D341Med (cell line): Measurements from ENCODE around the gene MCF2L.

ENCODE experiments used
- DNase-seq: peaks from one replicate; pipeline ENCODE4 v3.0.0; 2012; ENCODE audit warnings: low spot score

Gene MCF2L

DNA sequence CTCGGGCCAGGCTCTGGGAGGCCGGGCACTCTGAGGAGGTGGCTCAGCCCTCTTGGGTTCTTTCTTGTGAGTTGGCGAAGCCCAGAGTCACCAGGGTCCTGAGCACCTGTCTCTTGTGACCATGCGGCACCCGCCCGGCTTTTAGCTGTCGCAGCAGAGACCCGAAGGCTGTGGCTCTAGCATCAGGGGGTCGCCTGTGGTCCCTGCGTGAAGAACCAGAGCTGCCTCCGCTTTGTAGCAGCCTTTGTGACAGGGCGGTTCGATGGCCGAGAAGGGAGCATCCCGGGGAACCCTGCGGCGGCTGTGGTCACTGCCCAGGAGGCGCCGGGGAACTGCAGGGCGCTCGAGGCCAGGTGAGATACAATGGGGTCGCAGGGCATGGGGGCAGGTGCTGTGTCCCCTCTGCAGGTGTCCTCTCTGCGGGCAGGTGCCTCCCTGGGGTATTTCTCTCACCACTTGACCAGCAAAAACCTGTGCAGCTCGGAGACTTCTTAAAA is 10.4 kb downstream of the MCF2L start:
- no peak for DNase-seq

DNA sequence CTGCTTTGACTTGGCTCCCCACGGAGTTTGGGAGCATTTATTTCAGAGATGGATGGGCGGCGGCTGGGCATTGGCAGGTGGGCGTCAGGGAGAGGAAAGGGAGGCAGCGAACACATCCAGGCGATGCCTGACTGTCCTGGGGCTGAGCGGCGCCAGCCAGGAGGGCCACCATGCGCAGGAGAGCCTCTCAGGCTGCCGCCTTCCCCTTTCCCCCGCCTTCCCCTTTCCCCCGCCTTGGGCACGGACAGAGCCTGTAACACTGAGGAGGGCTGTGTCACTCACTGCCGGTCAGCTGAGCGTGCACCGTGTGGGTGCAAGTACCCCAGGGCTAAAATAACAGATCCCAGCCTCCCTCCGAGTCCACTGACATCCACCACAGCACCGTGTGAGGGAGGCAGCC is 11.4 kb downstream of the MCF2L start:
- no peak for DNase-seq

DNA sequence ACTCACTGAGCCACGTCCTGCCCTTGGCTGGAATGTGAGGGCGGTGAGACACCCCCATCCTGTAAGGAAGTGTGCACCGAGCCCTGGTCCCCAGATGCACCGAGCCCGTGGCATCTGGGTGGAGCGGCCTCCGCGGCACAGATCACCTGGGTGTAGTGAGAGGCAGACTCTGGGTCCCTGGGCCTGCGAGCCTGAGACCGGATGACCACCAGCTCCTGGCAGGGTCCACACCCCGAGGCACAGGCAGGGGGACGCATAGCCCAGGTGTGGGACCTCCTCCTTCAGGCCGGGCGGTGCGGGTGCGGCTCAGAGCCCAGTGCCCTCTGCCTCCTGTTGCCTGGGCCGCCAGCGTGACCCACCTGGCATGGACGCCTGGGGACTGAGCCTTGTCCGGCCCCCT is 12.4 kb downstream of the MCF2L start:
- DNase-seq, result no peak

DNA sequence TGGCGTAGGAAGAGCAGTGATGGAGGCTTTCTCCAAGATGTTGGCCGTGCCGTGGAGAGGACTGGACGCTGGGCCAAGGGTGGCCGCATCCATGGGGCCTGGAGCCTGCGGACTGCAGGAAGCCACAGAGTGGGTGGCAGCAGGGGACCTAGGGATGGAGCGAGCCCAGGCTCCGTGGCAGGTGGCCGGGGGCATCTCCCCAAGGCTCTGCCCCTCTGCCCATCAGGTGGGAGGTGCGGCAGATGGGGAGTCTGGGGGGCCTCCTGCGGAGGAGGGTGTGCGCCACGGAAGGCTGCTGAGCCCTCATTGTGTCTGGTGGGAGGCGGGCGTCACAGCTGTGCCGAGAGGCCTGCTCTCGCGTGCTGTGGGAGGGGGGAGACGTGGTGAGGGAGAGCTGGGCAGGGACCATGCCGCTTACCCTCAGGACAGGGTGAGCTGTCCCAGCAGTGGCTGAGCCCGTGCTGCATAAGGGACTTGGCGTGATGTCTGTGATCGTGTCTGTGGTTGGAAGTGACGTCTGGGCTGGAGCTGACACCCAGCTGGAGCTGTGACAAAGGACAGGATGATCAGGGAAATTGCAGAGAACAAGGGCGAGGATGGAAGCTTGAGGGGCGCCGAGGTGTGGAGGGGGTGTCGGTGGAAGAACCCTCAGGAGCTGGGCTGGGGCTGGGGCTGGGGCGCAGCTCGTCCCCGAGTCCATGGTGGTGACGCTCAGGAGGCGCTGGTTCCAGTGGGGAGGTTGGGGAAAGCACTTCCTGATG is 13.4 kb downstream of the MCF2L start:
- no peak for DNase-seq

DNA sequence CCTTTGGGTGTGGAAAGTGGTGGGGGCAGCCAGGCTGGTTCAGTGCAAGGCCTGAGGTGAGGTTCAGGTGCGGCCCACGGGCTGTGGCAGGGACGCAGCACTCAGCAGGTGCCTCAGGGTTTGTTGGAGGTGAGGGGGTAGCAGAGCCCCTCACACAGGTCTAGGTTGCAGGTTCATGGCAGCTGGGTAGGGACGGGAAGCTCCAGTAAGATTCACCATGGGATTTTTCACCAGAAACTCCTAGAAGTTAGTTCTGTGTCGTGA is 14.0 kb downstream of the MCF2L start:
- no peak for DNase-seq

DNA sequence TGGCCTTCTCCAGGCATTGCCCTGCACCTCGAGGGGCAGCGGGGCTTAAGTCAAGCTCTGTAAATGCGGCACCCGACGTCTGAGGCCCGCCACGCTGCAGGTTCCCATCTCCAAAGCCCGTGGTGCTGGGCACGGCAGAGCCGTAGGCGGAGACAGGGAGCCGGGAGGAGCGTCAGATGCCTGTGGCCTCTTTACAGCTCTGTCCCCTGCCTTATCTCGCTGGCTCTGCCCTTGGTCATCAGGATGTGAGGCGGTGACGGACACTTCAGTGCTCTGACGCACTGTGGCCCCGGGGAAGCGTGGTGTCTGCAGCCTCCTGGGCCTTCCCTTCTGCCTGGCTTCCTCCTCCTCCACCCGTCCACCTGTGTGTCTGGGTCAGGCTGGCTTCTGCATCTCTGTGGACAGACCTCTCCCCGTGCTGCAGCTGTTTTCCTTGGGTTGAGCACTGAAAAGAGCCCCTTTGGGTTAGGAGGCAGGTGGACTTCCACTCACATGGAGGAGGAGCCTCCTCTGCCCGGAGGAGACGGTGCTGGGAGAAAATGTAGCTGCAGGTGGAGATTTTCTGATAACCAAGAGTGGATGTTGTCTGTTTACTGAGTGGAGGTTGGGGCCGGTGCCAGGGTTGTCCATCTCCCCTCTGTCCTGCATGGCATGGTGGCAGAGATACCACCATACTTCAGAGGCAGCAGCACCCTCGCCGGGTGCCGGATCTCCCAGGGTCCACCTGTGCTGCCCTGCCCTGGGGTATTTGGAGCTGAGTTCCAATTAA is 14.6 kb downstream of the MCF2L start:
- no peak for DNase-seq

DNA sequence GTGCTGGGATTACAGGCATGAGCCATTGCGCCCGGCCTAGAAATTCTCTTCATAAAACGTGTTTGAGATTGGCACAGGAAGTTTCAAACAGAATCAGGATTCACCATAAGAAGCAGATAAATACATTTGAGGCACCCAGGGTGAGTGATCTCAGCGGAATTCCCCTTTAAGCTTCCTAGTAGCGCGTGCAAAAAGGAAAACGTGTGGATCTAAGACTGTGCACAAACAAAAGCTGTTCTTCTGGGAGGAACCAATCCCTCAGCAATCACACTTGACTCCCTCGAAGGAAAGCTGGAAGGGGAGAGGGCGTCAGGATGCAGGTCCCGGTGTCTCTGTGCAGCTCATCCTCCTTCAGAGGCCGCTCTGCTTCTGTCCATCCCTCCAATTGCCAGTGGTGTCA is 15.5 kb downstream of the MCF2L start:
- DNase-seq, result no peak

DNA sequence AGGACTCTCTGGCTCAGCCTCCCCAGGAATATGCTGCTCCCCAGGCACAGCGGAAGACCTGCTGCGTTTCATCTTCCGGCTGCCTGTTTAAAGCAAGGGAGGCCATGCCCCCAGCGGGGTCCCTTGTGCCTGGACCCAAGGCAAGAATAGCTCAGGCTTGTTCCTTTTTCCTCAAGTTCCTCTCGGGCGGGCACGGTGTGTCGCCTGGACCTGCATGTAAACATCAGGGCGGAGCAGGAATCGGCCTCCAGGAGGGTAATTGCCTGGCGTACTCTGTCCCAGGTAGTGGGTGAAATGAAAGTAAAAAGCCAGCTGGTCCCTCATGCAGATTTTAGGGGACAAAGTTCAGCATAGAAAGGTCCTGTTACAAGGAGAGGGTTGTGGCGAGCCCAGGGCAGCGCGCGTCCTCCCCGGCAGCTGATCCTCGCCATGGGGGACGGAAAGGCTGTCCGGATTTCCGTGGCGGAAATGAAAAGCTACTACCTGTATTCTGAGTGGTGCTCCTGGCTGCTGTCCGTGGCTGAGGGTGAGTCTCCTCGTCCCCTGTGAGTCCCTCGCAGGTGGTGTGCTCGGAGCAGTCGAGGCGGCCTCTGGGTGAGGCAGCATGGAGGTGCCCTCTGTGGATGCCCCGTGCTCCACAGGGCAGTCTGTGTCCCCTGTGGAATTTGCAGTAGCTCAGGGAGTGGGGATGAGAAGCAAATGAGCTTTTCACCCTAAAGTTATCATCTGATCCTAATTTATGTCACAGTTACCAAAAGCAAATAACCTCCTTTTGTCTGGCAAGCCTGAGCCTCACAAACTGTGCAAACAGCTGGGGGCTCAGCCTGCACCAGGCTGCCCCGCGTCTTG is 16.2 kb downstream of the MCF2L start:
- no peak for DNase-seq

DNA sequence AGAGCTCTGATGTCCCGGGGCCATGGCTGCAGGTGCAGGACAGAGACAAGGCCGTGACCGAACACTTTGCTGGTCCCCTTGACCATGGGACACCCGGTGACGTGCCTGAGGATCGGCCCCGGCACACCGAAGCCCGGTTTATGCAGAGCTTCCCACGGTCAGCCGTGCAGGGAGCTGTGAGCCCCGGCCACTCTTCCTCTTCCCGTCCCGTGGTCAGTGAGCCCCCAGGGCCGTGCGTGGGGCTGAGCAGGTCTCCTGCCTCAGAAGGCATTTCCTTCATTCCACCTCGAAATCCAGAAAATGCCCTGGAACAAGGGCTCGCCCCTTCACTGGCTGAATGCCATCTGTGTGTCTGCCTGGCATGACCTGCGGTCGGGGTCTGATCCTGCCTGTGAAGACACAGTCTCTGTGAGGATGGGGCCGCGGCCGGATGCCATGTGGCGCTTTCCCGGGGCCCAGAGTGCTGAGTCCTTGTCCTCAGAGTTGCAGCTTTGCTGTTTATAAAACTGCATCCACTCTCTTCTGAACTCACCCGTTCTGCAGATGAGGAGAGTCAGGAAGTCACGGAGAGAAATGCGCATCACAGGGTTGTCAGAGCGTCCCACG is 16.9 kb downstream of the MCF2L start:
- no peak for DNase-seq

DNA sequence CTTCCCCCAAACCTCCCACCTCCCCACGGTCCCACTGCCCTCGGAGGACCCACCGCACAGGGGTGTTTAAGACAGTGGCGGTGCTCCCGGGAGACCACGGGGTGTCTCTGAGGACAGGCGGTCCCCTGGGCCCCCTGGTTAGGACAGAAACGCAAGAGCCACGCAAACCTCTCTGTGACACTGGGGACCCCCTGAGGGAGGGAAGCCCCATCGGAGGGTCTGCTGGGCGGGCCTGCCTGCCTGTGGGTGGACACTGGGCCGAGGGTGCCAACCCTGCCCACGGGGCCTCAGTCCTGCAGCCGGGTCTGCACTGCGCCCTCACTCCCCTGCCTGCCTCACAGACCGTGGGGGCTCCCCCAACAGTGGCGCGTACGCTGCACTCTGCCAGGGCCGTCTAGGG is 17.5 kb downstream of the MCF2L start:
- no peak for DNase-seq

DNA sequence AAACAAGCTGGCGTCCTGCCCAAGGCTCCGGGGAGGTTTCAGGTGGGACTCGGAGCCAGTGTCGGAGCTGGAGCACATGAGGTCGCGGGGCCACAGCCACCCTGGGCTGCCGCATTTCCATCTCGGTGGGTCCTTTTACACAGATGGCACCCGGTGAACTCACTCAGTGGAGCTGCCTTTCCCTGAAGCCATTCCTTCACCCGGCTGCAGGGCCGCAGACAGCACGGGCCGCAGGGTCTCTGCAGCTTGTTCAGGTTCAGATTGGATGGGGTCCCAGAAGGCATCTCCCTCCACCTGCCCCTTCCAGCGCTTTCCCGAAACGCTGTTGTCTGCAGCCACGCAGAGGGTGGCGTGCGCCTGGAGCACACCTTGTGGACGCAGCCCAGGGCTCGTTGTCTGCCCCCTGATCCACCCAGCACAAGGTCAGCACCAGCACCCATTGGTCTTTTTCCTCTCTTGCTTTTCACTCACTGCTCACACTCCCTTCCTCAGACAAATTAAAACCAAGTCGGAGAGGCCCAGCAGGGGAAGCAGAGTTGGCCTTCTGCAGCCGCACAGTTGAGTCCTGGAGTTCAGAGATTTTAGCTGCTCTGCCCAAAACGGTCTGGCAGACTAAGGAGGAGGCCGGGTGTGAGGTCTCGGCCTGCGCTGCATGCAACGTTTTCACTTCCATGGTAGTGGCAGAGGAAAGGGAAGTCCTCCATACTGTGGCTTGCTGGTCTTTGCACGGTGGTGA is 18.1 kb downstream of the MCF2L start:
- DNase-seq, result no peak

DNA sequence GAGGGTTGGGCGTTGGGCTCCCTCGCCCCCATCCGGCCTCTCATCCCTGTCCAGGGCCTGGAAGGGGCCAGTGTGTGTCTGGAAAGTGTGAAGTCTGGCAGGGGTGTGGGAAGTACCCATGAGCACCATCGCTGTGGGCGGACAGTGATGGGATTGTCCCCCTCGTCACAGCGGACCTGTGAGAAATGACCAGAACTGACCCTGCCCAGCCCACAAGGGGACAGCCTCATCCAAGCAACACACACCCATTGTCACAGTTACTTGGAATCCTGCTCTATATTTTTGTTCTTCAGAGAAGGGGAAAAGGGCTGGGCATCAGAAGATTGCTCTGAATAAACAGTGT is 18.6 kb downstream of the MCF2L start:
- no peak for DNase-seq

DNA sequence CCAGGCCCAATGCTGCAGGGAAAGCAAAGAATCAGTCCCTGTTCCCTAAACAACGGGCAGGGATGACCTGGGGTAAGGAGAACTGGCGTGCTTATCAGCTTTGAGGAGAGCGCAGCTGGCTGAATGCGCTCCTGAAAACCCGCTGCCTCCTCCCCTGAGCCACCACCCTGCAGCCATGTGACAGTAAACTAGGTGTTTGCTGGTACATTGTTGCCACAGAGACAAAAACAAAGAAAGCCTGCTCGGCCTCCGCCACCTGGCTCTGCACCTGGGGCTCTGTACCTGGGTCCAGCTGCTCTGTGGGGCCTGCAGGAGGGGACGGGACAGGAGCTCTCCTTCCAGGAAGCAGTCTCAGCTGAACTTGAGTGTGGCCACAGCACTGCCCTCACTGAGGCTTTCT is 21.8 kb downstream of the MCF2L start:
- DNase-seq, result no peak

DNA sequence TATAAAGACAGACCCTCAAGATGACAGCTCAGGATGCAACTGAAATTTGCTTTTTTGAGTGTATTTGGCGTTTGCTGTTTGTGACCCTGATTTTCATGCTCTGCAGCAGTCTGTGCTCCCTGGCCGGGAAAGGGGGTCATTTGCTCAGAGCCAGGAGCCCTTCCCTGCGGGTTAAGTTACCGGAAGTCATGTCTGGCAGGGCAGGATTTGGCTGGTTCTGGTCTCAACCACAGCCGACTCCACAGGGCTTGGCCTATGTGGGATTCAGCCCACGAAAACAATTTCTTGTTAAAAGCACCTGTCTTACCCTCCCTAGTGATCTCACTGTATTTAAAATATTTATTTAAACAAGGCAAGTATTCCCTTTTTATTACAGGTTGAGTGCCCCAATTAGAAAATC is 22.6 kb downstream of the MCF2L start:
- no peak for DNase-seq

DNA sequence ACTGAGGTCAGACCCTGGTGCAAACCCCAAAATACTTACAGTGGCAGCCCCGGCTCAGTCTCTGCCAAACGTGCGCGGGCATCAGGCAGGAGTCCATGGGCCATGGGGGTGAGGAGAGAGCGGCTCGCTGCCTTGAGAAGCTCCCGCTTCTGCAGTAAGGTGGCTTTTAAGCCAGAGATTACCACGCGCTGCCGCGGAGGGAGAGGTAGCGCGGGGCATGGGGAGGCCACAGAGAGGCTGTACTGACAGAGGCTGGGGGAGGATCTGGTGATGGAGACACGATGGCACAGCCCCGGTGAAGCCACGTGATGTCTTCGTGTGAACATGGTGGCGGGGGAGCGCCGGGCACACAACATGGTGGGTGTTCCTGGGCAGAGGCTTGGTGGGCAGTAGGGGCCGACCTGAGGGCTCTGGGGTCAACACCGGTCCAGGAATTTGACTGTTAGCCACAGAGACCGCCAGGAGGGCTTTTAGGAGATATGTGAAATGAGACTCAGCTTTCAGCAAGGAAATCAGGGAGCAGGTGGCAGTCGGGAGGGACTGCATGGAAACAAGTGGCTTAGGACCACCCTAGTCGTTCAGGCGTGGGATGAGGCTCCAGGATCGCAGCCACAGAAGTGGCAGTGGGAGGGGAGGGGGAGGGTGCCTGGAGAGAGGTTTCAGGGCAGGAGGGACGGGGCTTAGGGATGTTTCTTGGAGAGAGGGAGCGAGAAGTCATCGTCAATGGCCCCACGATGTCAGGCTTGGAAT is 24.1 kb downstream of the MCF2L start:
- DNase-seq, result no peak

DNA sequence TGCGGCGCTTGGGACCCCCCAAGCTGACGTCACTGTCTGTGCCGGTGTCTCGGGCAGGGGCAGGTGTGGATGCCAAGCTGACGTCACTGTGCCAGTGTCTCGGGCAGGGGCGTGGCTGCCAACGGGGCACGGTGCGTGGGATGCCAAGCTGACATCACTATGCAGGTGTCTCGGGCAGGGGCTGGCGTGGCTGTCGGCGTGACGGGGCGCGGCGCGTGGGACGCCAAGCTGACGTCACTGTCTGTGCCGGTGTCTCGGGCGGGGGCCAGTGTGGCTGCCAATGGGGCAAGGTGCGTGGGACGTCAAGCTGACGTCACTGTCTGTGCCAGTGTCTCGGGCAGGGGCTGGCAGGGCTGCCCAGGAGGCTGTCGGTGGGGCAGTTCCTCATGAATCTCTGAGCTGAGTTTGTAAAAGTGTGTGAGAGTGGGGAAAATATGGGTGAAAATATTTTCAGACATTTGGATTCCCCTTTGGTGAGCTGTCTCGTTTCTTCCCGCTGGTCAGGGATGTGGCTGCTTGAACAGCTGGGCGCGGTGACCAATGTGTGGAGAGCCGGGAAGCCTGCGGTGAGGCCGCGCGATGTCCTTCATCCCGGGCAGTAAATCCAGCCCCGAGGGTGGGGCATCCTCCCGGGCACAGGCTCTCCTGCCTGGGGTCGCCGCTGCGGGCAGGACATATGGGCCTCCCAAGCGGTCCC is 25.2 kb downstream of the MCF2L start:
- DNase-seq, result no peak

DNA sequence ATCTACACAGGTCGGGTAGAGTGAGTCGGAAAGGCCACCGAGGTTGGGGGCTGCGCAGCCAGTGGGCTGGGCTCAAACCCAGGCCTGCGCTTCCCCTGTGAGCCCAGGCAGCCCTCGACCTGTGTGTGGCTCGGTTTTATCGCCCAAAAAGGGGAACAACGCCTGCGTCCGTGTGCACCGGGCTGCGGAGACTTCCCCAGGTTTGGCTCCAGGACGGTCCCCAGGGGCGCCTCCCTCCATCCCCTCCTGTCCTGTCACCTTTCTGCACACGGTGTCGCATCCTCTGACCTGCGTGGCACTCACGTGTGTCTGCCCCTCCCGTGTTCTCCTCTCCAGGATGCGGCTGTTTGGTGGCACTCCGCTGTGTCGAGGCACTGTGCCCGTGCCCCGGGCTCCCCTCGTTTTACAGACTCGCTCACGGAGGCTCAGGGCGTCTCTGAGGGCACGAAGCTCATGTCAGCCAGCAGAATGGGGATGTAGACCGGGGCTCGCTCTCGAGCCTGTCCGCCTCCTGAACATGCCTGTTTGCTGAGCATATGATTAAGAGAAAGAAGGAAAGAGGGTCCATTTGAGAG is 25.9 kb downstream of the MCF2L start:
- DNase-seq, result no peak

DNA sequence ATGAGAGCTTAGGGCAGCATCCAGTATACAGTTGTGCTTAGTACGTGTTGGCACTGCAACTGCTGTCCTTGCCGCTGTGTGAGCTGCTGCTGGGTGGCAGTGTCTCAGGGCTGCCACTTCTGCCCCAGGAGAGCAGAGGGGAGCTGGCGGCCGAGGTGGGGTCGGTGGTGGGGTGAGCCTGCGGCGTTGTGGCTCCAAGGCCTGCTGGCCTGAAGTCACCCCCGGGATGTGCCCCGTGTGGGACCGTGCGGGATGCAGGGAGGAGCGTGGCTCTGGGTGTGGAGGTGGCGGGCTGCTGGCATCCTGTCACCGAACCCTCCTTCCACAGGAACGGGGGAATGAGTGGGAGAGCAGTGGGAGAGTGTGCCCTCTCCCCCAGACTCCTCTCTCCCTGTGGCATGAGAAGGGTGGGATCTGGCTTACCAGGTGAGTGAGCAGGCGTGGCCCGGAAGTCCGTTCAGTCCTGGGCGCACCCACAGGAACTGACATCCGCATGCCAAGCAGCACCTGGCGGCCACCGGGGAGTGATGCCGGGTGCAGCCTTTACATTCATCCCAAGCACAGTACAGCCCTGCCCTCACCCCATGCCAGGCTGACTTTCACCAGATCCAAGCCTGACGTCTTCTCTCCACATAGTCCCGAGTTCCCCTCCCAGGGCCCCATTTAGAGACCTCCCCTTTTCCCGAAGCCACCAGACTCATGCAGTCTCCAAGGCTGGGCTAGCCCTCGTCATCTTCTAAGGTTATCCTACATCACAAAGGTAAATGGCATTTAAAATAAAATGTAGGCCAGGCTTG is 26.6 kb downstream of the MCF2L start:
- no peak for DNase-seq

DNA sequence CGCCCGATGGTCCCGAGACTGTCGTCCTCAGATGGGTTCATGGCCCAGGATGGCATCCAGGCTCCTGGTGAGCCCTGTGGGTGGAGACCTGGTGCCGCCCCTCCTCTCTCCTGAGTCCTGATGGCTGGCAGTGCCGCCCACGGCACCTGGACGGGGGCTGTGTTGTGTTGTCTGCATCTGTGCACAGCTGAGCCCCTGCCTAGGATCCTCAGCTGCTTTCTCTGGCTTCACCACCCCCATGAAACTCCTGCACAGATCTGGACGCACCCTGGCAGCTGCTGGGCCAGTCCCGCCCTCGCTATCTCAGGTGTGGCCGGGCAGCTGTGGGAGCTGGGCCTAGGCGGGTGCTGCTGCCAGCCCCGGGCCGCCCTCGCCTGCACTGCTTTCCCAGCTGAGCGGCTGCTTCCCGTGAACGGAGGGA is 27.7 kb downstream of the MCF2L start:
- DNase-seq, result no peak
